Prostate gland (tissue), 2 donors: ENCODE results near the gene RRP12. TPM values are rescaled to one million over a fixed set of nuclear protein-coding genes. Genes with fewer than 3 reads are reported as not detected.
A peak's percentile ranks its signal among the peaks of the same experiment; 100 is the strongest.

Experiments
- DNase-seq: peaks from one replicate; pipeline ENCODE4 v3.0.0-alpha.2; 2019; ENCODE audit warnings: low spot score
- H3K27ac ChIP-seq, 2 donors: fragments of 200-600 bp; sonication (generic); 2 replicates each; pipeline ENCODE4 v1.5.1; 2017 to 2019
- H3K27me3 ChIP-seq: fragments of 200-600 bp; sonication (generic); replicated peaks from 2 replicates; pipeline ENCODE4 v1.5.1; 2019; ENCODE audit not compliant: insufficient read depth
- H3K36me3 ChIP-seq, 2 donors: fragments of 200-600 bp; sonication (generic); 1 replicate in 1 of 2; 2 replicates in 1 of 2; pipeline versions ENCODE4 v1.5.1 to v1.8.1; 2017 to 2019
- H3K4me1 ChIP-seq: fragments of 200-600 bp; sonication (generic); replicated peaks from 2 replicates; pipeline ENCODE4 v1.5.1; 2019
- H3K4me3 ChIP-seq, 2 donors: fragments of 200-600 bp; sonication (generic); 2 replicates each; pipeline ENCODE4 v1.5.1; 2017 to 2019
- H3K9me3 ChIP-seq: fragments of 200-600 bp; sonication (generic); 2 replicates; pipeline ENCODE4 v1.5.1; 2017
- CTCF ChIP-seq, 4 experiments: fragments of 200-600 bp in 2 of 4; fragments of 450-650 bp in 2 of 4; sonication (generic) in 2 of 4; IDR thresholded peaks; 1 replicate in 3 of 4; 2 replicates in 1 of 4; pipeline ENCODE4 v1.5.1; 2016 to 2019; ENCODE audit warnings: antibody characterized with exemption in 4 of 4, mild to moderate bottlenecking in 2 of 4, moderate library complexity in 2 of 4
- POLR2A ChIP-seq: fragments of 450-650 bp; IDR thresholded peaks from one replicate; pipeline ENCODE4 v1.6.1; 2016; ENCODE audit warnings: antibody characterized with exemption, mild to moderate bottlenecking
- POLR2AphosphoS5 ChIP-seq: sonication (generic); formaldehyde crosslinking; IDR thresholded peaks from one replicate; pipeline ENCODE4 v1.6.1; 2017; ENCODE audit warnings: antibody characterized with exemption
- WGBS: methylation state at CpG from one replicate; pipeline ENCODE4 v1.1.5; 2018; 5-methylcytosine and 5-hydroxymethylcytosine counted together
- intact Hi-C: fragments of 100-400 bp; cut with DNase I; formaldehyde crosslinking; loops from one replicate; pipeline ENCODE4 v1.14.2; 2022
- total RNA-seq, 2 donors: library from RNA; depleted of rRNA; stranded (reverse); fragments of >200 nt; gene quantifications; one replicate each; pipeline ENCODE4 v1.1.0, GENCODE V29; 2016

RRP12 gene
- total RNA-seq, 2 donors from 2014 or later, result 14.9 to 38.6 TPM

DNA sequence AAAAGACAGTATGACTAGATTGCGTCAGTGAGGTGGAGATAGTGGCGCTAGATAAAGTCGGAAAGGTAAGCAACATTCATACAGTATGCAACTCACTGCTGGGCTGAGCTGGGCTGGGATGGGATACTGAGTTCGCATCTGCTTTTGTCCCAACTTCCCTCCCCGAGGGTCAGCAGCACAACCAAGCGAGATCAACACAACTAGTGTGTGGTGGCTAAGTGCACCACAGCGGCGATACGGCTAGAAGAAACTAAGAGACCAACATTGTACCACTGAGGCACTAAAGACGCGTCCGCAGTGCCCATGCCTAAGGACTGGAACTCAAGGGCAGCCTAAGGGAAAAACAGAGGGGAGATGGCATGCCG is 44.2 kb upstream of the RRP12 start:
- intact Hi-C loops, result no loop called here
- no peaks in the 10 kb centered on the region for H3K27me3 ChIP-seq
- H3K4me1 ChIP-seq, result peaks cover 8% of the 10 kb centered on the region
- no peaks in the 10 kb centered on the region for H3K9me3 ChIP-seq
- DNase-seq, result no peak
- under 1% methylated on average over 13 of the region's 13 CpGs for WGBS
- H3K4me3 ChIP-seq, result peak overlapping the region; percentile 80 to 81
- no peak for TF ChIP-seq POLR2A
- no peak for TF ChIP-seq POLR2AphosphoS5
- TF ChIP-seq CTCF (IDR thresholded peaks at IDR 0.05), result no peak
- H3K27ac ChIP-seq, result peak overlapping the region; percentile 29 to 68
- H3K36me3 ChIP-seq, result peaks cover 0 to 3% of the 10 kb centered on the region in 2 donors

DNA sequence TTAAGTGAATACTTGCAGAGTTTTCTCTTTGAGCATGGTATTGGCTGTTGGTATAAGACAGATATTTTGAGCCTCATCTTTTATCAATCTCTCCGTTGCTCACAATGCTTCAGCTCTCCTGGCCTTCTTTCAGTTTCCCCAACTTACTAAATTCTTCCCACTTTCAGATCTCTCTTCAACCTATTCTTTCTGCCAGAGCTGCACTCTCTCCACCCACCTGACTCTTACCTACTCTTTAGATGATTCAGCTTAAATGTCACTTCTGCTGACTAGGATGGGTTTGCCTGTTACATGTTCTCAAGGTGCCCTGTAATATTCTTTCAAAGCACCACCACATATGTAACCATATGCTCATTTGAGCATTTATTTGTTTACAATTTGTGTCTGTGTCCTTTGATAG is 43.1 kb upstream of the RRP12 start:
- intact Hi-C loops, result no loop called here
- no peak for DNase-seq
- Histone ChIP-seq H3K4me1 (peaks cover 8% of the 10 kb centered on the region), H3K27ac (no peak overlapping the region), H3K27me3 (no peaks in the 10 kb centered on the region), H3K36me3 (peaks cover 3 to 5% of the 10 kb centered on the region in 2 donors), H3K9me3 (no peaks in the 10 kb centered on the region), H3K4me3 (no peak overlapping the region)
- TF ChIP-seq CTCF (IDR thresholded peaks at IDR 0.05) (no peak), POLR2A (no peak), POLR2AphosphoS5 (no peak)
- WGBS, result 88% methylated on average over 1 of the region's 1 CpG

DNA sequence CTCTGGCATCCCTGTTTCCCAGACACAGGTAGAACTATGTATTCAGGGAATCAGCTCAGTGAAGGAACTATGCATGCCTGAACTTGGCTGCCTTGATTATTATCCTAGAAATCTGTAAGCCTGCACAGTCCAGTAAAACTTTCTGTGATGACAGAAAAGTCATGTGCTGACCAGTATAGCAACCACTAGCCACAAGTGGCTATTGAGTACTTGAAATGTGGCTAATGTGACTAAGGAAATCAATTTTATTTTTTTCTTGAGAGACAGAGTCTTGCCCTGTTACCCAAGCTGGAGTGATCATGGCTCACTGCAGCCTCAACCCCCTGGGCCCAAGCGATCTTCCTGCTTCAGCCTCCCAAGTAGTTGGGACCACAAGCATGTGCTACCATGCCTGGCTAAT is 41.1 kb upstream of the RRP12 start:
- Histone ChIP-seq H3K4me3 (no peak overlapping the region), H3K36me3 (peaks cover 3 to 8% of the 10 kb centered on the region in 2 donors), H3K27ac (no peak overlapping the region), H3K9me3 (no peaks in the 10 kb centered on the region), H3K4me1 (peaks cover 8% of the 10 kb centered on the region), H3K27me3 (no peaks in the 10 kb centered on the region)
- 95% methylated on average over 1 of the region's 1 CpG for WGBS
- intact Hi-C loops, result no loop called here
- TF ChIP-seq POLR2A (no peak), POLR2AphosphoS5 (no peak), CTCF (IDR thresholded peaks at IDR 0.05) (no peak)
- no peak for DNase-seq

DNA sequence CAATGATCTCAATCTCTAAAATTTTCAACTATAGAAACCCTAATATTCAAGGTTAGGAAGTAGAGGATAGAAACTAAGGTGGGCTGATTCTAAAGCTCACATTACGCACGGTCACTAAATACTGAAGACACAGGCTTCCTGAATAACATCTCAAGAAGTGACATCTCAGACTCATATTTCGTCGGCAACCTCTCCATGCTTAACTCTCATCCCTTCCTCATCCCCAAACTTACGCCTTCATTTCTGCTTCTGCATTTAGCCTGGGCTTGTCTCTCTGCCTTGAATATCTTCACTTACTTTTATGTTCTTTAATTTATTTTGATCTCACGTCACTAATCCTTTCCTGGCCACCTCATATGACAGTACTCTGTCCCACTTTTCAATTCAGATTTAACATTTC is 34.1 kb upstream of the RRP12 start:
- DNase-seq, result no peak
- H3K36me3 ChIP-seq, result peaks cover 6 to 23% of the 10 kb centered on the region in 2 donors
- no peaks in the 10 kb centered on the region for H3K27me3 ChIP-seq
- 96% methylated on average over 6 of the region's 6 CpGs for WGBS
- no peaks in the 10 kb centered on the region for H3K4me1 ChIP-seq
- no peak for TF ChIP-seq POLR2A
- no peak for TF ChIP-seq POLR2AphosphoS5
- TF ChIP-seq CTCF (IDR thresholded peaks at IDR 0.05), result no peak
- H3K27ac ChIP-seq, result no peak overlapping the region
- no peaks in the 10 kb centered on the region for H3K9me3 ChIP-seq
- intact Hi-C loops, result no loop called here
- no peak overlapping the region for H3K4me3 ChIP-seq

GRCh38 chr10:97434557-97434956 is 33.4 kb upstream of the RRP12 start:
- no peaks in the 10 kb centered on the region for H3K27me3 ChIP-seq
- H3K27ac ChIP-seq, result no peak overlapping the region
- no peak for TF ChIP-seq POLR2A
- TF ChIP-seq POLR2AphosphoS5, result no peak
- TF ChIP-seq CTCF (IDR thresholded peaks at IDR 0.05), result no peak
- H3K36me3 ChIP-seq, result peaks cover 6 to 22% of the 10 kb centered on the region in 2 donors
- H3K4me3 ChIP-seq, result no peak overlapping the region
- 81% methylated on average over 1 of the region's 1 CpG for WGBS
- no peaks in the 10 kb centered on the region for H3K9me3 ChIP-seq
- intact Hi-C loops, result no loop called here
- no peaks in the 10 kb centered on the region for H3K4me1 ChIP-seq
- no peak for DNase-seq
